ENCODE data around the gene SMARCA2. TPM values are rescaled to one million over a fixed set of nuclear protein-coding genes. Genes with fewer than 3 reads are reported as not detected.

The SMARCA2 gene
- total and polyA plus RNA-seq, 10 of the 15 experiments (the other 5 are each of a cell fraction or from before 2014, with no cell fraction given): 100 to 392 (median 204) TPM

GRCh38 chr9:2016408-2017330, 1.5 kb downstream of the SMARCA2 start (continued):
- TF ChIP-seq CREB1 (IDR thresholded peaks at IDR 0.05; ENCODE audit: low read depth) (0 out of 2 replicates have a peak, but pooled peaks have one; percentile 8), CBFB (IDR thresholded peaks at IDR 0.05; ENCODE audit: low read depth) (no peak), BHLHE40 (IDR thresholded peaks at IDR 0.05; ENCODE audit: borderline replicate concordance in 1 of 2, low read depth in 2 of 2, low read length in 1 of 2) (0 out of 4 replicates have a peak, but pooled peaks of 1 of the 2 experiments have one; percentile 1), NFXL1 (IDR thresholded peaks at IDR 0.05; ENCODE audit: borderline replicate concordance) (no peak), SPI1 (IDR thresholded peaks at IDR 0.05; ENCODE audit: borderline replicate concordance, insufficient read depth, low read depth, low read length) (peak; percentile 81), SMARCA5 (IDR thresholded peaks at IDR 0.05) (peak; percentile 25), E2F4 (IDR thresholded peaks at IDR 0.05; ENCODE audit: low read depth, low read length) (no peak), CEBPZ (IDR thresholded peaks at IDR 0.05; ENCODE audit: low read depth, low read length) (no peak), RAD21 (IDR thresholded peaks at IDR 0.05; ENCODE audit: insufficient read depth, low read depth, low read length) (0 out of 2 replicates have a peak, but pooled peaks have one; percentile 2), TCF3 (IDR thresholded peaks at IDR 0.05; ENCODE audit: borderline replicate concordance, insufficient read depth, low read depth, low read length) (no peak), EGR1 (IDR thresholded peaks at IDR 0.05; ENCODE audit: borderline replicate concordance in 1 of 2, low read depth in 2 of 2, low read length in 2 of 2) (peak in 1 of 2 experiments; percentile 48; a peak in 1 of 3 replicates), NKRF (conservative IDR thresholded peaks at IDR 0.05) (peak; percentile 81), TAF1 (IDR thresholded peaks at IDR 0.05; ENCODE audit: borderline replicate concordance, low read depth, low read length) (0 out of 2 replicates have a peak, but pooled peaks have one; percentile 12), POLR2A (IDR thresholded peaks at IDR 0.05; ENCODE audit: low read depth, low read length) (peak; percentile 10)

Measured in GM12878 (cell line).